BJ (cell line): Measurements from ENCODE around the gene ETFRF1. TPM values are rescaled to one million over a fixed set of nuclear protein-coding genes. Genes with fewer than 3 reads are reported as not detected.

Experiments
- CTCF ChIA-PET: fragments of 350-600 bp; formaldehyde crosslinking; extraction: SDS; loops from one replicate; lab custom pipeline; 2021; ENCODE audit warnings: antibody characterized with exemption, inconsistent platforms; lab: Yijun Ruan, JAX
- POLR2A ChIA-PET: fragments of 300-600 bp; sonication (Branson Sonifier 250); formaldehyde crosslinking; extraction: SDS; loops from one replicate; lab custom pipeline; 2021; ENCODE audit warnings: antibody characterized with exemption; lab: Charles Lee
- DNase-seq: peaks from one replicate; pipeline ENCODE4 v3.0.0-alpha.2; 2011; ENCODE audit warnings: low read depth
- H3K27me3 ChIP-seq: 2 replicates; pipeline ENCODE4 v1.6.0; 2011; ENCODE audit warnings: low read length; ENCODE audit not compliant: control insufficient read depth, insufficient read depth
- H3K36me3 ChIP-seq: 2 replicates; pipeline ENCODE4 v1.5.1; 2011; ENCODE audit warnings: low read length; ENCODE audit not compliant: control insufficient read depth, insufficient read depth
- H3K4me3 ChIP-seq: 2 replicates; pipeline ENCODE4 v1.5.1; 2011; ENCODE audit warnings: low read depth, mild to moderate bottlenecking, control low read depth, low read length
- CTCF ChIP-seq: IDR thresholded peaks from 2 replicates; pipeline ENCODE4 v1.5.1; 2011; ENCODE audit warnings: low read depth, mild to moderate bottlenecking, control low read depth, inconsistent platforms, low read length, moderate library complexity; ENCODE audit not compliant: insufficient read depth
- polyA plus RNA-seq: library from polyadenylated mRNA; depleted of rRNA; stranded (reverse); fragments of >200 nt; gene quantifications from 2 replicates; pipeline ENCODE4 v1.2.3, GENCODE V29; 2011

ETFRF1 gene
- polyA plus RNA-seq, 1 experiment: 6.0 TPM

DNA sequence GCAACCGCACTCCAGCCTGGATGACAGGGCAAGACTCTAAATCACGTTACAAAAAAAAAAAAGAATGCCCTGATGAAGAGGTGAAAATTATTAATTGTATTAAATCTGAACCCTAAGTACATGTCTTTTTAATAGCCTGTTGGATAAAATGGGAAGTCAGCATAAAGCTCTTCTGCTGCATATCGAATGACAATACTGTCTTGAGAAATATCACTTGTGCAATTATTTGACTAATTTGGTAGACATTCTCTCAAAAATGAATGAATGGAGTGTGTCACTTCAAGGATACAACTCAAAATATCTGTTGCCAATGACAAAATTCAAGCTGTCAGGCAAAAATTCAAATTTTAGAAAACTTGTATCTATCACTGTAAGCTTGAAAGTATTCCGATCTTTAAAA, 39.0 kb upstream of the ETFRF1 start:
- DNase-seq: no peak
- POLR2A ChIA-PET: no interaction called here
- CTCF ChIA-PET: interaction anchor here (0.6 to 3.7 kb wide), 3 partner anchors 14 to 396 kb away, joined by 3 to 20 read pairs (median 3); no protein-coding TSS in a partner anchor
- TF ChIP-seq CTCF: no peak
- Histone ChIP-seq H3K4me3 (no peak overlapping the region), H3K36me3 (no peaks in the 10 kb centered on the region), H3K27me3 (no peaks in the 10 kb centered on the region)

- no peak overlapping the region for H3K4me3 ChIP-seq
- POLR2A ChIA-PET: no interaction called here
- H3K27me3 ChIP-seq: 0 out of 2 replicates have a peak, but pooled peaks cover 2% of the 10 kb centered on the region
- TF ChIP-seq CTCF: no peak
- CTCF ChIA-PET: interaction anchor here (1.3 to 1.7 kb wide), 2 partner anchors 9 to 172 kb away, joined by 3 to 4 read pairs; no protein-coding TSS in a partner anchor
- DNase-seq: no peak
- H3K36me3 ChIP-seq: no peaks in the 10 kb centered on the region
Measured at GRCh38 chr12:25162866-25163265, 32.2 kb upstream of the ETFRF1 start.

DNA sequence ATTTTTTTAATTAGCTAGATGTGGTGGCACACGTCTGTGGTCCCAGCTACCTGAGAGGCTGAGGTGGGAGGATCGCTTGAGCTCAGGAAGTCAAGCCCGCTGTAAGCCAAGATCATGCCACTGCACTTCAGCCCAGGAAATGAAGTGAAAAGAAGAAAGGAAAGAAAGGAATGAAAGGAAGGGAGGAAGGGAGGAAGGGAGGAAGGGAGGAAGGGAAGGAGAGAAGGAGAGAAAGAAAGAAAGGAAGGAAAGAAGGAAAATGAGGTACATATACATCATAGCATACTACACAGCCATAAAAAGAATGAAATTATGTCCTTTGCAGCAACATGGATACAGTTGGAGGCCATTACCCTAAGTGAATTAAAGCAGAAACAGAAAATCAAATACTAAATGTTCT, 12.3 kb upstream of the ETFRF1 start:
- H3K27me3 ChIP-seq: no peaks in the 10 kb centered on the region
- TF ChIP-seq CTCF: no peak
- H3K4me3 ChIP-seq: no peak overlapping the region
- no peaks in the 10 kb centered on the region for H3K36me3 ChIP-seq
- POLR2A ChIA-PET: no interaction called here
- no peak for DNase-seq
- CTCF ChIA-PET: no interaction called here

GRCh38 chr12:25184132-25184531, 10.9 kb upstream of the ETFRF1 start:
- Histone ChIP-seq H3K27me3 (no peaks in the 10 kb centered on the region), H3K4me3 (no peak overlapping the region), H3K36me3 (no peaks in the 10 kb centered on the region)
- TF ChIP-seq CTCF: no peak
- CTCF ChIA-PET: no interaction called here
- DNase-seq: no peak
- POLR2A ChIA-PET: no interaction called here

- no peak overlapping the region for H3K4me3 ChIP-seq
- TF ChIP-seq CTCF: no peak
- POLR2A ChIA-PET: no interaction called here
Measured at GRCh38 chr12:25186038-25186787, 8.8 kb upstream of the ETFRF1 start.

More at GRCh38 chr12:25186038-25186787, 8.8 kb upstream of the ETFRF1 start:
- CTCF ChIA-PET: no interaction called here
- no peaks in the 10 kb centered on the region for H3K27me3 ChIP-seq
- DNase-seq: no peak
- H3K36me3 ChIP-seq: no peaks in the 10 kb centered on the region
